Duodenal mucosa (tissue), 2 donors: ENCODE data around the gene IGSF21.
"Not testable (repeated sequence)": the region's sequence is repeated elsewhere in the genome, so short reads cannot be mapped to it uniquely, and the experiment has no call there.

Experiments used
- H3K27ac ChIP-seq: one replicate; pipeline ENCODE4 v1.7.0; 2013; ENCODE audit warnings: low read depth, low read length
- H3K27me3 ChIP-seq, 2 donors: one replicate each; pipeline ENCODE4 v1.7.0; 2013; ENCODE audit warnings: low read length in 2 of 2, control low read depth in 1 of 2; ENCODE audit not compliant: insufficient read depth in 2 of 2, control insufficient read depth in 1 of 2
- H3K36me3 ChIP-seq, 2 donors: one replicate each; pipeline ENCODE4 v1.7.0; 2013; ENCODE audit warnings: low read length in 2 of 2, control low read depth in 1 of 2; ENCODE audit not compliant: insufficient read depth in 2 of 2, control insufficient read depth in 1 of 2
- H3K4me1 ChIP-seq, 2 donors: one replicate each; pipeline ENCODE4 v1.7.0; 2013; ENCODE audit warnings: low read length in 2 of 2, control low read depth in 1 of 2; ENCODE audit not compliant: insufficient read depth in 2 of 2, control insufficient read depth in 1 of 2
- H3K4me3 ChIP-seq, 2 donors: one replicate each; pipeline ENCODE4 v1.7.0; 2013; ENCODE audit warnings: low read length in 2 of 2, low read depth in 1 of 2
- H3K9ac ChIP-seq, 2 donors: one replicate each; pipeline ENCODE4 v1.7.0; 2013; ENCODE audit warnings: low read length in 2 of 2, low read depth in 1 of 2
- H3K9me3 ChIP-seq, 2 donors: one replicate each; pipeline ENCODE4 v1.7.0; 2013; ENCODE audit warnings: low read length in 2 of 2, control low read depth in 1 of 2; ENCODE audit not compliant: control insufficient read depth in 1 of 2

The IGSF21 gene

DNA sequence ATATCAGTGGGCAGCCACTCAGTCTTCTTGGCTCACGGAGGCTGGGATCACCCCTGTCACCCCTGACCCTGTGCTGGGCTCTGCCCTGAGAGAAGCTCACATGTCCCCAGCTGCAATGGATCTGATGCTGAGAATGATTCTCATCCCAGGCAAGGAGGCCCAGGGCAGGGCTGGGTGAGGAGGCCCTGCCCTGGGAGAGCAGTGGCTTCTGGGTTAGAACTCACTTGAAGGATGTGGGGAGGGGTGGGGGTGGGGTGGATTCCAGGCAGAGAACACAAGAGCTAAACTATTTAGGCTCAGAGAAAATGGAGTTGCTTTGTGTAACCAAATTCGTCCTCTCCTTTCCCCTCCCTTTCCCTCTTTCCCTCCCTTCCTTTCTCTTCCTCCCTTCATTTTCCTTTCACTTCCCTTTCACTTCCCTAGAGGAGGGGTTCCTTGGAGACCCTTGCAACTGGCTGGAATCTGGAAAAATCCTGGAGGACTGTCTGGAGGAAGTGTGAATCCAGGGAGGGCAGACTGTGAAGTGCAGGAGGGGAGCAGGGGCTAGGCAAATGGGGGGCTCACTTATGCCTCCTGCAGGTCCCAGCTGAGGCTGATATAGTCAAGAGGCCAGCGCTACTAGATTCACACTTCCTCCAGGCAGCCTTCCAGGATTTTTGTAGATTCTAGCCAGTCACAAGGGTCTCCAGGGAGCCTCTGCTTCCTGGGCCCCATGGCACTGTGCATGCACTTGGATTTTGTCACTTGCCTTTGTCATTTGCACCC, 47.0 kb downstream of the IGSF21 start:
- H3K9ac ChIP-seq = no peak overlapping the region
- no peaks in the 10 kb centered on the region for H3K36me3 ChIP-seq
- no peak overlapping the region for H3K4me3 ChIP-seq
- H3K27ac ChIP-seq = no peak overlapping the region
- peaks cover 3 to 6% of the 10 kb centered on the region in 2 donors for H3K27me3 ChIP-seq
- no peaks in the 10 kb centered on the region for H3K4me1 ChIP-seq
- no peaks in the 10 kb centered on the region for H3K9me3 ChIP-seq

DNA sequence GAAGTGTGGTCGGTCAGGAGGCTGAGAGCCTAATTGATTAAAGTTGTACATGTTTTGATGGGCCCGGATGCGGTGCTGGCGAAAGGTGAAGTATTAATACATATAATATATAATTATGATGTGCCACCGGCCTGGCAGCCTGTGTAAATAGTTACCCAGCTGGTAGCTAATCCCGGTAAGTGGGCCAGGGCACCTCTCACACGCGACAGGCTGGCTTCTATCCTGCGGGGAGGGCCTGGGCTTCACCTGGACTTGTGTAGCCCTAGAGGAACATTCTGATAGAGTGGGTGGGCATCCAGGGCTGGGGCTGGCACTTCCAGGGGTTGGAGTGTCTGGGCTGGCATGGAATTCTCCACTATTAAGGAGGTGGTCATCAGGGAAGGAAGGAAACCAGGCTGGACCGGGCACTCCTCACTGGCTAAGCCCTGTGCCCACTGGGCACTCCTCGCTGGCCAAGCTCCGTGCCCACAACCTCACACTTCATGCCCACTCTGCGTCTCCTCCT, 48.3 kb downstream of the IGSF21 start:
- Histone ChIP-seq H3K27me3 (peaks cover 3 to 6% of the 10 kb centered on the region in 2 donors), H3K9me3 (no peaks in the 10 kb centered on the region), H3K27ac (no peak overlapping the region), H3K36me3 (no peaks in the 10 kb centered on the region), H3K4me1 (no peaks in the 10 kb centered on the region), H3K9ac (no peak overlapping the region), H3K4me3 (no peak overlapping the region)

DNA sequence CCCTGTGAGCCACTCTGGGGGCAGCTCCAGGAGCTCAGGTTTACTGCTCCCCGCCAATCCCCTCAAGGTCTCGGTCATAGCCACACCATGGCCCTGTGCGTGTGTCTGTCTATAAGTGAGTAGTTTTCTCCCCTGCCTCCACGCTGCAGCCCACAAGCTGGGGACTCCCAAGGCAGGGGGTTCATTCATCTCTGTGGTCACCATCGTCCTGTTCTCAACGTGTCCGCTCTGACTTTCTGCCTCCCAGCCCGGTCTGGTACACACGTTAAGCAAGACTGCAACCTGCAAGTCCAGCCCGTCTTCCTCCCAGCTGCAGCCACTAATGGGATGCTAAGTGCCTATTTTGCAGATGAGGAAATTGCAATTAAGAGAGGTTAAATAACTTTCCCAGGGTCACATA, 49.8 kb downstream of the IGSF21 start:
- H3K4me3 ChIP-seq = no peak overlapping the region

DNA sequence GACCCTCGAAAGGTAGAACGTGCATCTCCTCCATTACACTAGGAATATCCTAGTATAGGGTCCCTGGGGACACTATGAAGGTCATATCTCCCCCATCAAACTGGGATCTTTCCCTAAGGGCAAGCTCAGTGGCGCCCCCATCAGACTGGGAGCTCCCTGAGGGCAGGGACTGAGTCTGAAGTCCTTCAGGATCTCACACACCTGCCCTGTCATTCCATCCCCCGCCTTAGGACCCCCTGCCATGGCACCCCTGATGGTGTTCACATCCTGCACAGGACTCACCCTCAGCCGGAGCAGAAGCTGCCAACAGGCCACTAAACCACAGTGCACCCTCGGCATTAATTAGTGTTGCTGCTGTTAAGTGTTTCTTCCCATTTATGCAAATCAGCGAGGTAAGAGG, 50.4 kb downstream of the IGSF21 start:
- H3K9ac ChIP-seq = no peak overlapping the region
- H3K4me1 ChIP-seq = no peaks in the 10 kb centered on the region
- peaks cover 3% of the 10 kb centered on the region in 2 donors for H3K27me3 ChIP-seq

More for the DNA sequence above, 49.8 kb downstream of the IGSF21 start:
- no peak overlapping the region for H3K9ac ChIP-seq
- H3K4me1 ChIP-seq = no peaks in the 10 kb centered on the region
- no peak overlapping the region for H3K27ac ChIP-seq
- H3K36me3 ChIP-seq = no peaks in the 10 kb centered on the region
- peaks cover 3% of the 10 kb centered on the region in 2 donors for H3K27me3 ChIP-seq
- no peaks in the 10 kb centered on the region for H3K9me3 ChIP-seq

DNA sequence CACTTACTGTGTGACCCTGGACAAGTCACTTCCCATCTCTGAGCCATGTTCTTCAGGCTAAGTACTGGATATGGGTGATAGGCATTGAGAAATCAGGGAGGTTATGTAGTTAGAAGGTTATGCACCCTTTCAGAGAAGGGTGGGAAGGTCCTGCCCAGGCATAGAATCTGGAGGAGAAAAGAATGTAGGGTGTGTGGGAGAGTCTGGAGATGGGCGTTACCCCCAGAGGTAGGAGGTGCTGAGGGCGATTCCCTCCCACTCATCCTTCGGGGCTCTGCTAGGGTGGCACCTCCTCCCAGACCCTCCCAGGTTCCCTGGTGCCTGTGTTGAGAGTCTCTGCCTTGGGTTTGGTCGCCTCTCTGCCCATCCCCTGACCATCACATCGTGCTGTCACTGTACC, 51.1 kb downstream of the IGSF21 start:
- Histone ChIP-seq H3K36me3 (no peaks in the 10 kb centered on the region), H3K9ac (no peak overlapping the region), H3K27me3 (peaks cover 3% of the 10 kb centered on the region in 2 donors), H3K9me3 (no peaks in the 10 kb centered on the region), H3K27ac (no peak overlapping the region), H3K4me1 (no peaks in the 10 kb centered on the region), H3K4me3 (no peak overlapping the region)

More for the DNA sequence above, 50.4 kb downstream of the IGSF21 start:
- H3K4me3 ChIP-seq = no peak overlapping the region
- no peaks in the 10 kb centered on the region for H3K36me3 ChIP-seq
- no peaks in the 10 kb centered on the region for H3K9me3 ChIP-seq
- H3K27ac ChIP-seq = no peak overlapping the region

DNA sequence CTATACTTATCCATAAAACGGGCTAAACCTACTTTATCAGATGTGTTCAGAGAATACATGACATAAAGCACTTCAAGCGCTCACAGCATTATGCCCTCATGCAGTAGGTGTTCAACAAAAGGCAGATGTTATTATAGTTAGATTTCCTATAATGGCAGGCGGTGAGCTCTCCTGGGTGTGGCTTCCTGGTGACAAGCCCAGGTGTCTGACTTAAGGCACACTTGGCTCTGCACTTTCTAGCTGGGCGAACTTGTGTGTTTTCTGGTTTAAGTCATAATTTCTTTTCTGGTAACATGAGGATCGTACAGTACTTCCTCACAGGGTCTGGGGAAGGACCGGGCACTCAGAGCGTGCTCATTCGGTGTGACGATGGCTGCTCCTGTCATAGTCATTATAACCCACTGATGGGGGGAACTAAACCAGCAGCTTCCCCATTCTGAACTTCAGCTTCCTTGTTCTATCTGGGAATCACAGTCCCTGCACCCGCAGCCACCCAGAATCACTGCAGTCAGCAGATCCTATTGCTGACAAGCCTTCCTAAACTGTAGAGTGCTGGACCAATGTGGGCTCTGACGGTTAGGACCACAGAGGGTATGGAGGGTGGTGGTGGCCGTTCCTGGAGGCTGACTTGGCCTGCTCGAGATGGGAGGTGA, 52.8 kb downstream of the IGSF21 start:
- no peak overlapping the region for H3K4me3 ChIP-seq
- peak overlapping the region; percentile 1 for H3K27ac ChIP-seq
- no peaks in the 10 kb centered on the region for H3K4me1 ChIP-seq
- no peaks in the 10 kb centered on the region for H3K9me3 ChIP-seq
- H3K27me3 ChIP-seq = peaks cover 3% of the 10 kb centered on the region in 2 donors
- no peaks in the 10 kb centered on the region for H3K36me3 ChIP-seq
- H3K9ac ChIP-seq = no peak overlapping the region

DNA sequence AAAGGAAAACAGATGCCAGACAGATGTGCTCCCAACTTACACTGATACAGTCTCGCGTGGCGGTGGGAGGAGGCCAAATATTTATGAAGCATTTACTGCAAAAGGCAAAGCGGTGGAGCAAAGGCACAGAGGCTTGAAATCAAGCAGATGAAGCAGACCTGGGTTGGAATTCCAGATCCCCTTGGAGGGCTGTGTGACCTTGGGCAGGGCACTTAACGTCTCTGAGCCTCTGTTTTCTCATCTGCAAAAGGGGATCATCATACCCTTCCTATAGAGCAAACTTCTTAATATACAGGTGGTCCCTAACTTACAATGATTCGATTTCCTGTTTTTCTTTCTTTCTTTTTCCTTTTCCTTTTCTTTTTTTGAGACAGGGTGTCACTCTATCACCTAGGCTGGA, 54.1 kb downstream of the IGSF21 start:
- no peaks in the 10 kb centered on the region for H3K36me3 ChIP-seq
- H3K27ac ChIP-seq = no peak overlapping the region
- no peaks in the 10 kb centered on the region for H3K4me1 ChIP-seq
- H3K4me3 ChIP-seq = no peak overlapping the region
- no peak overlapping the region for H3K9ac ChIP-seq
- H3K9me3 ChIP-seq = no peaks in the 10 kb centered on the region
- peaks cover 3% of the 10 kb centered on the region in 2 donors for H3K27me3 ChIP-seq

DNA sequence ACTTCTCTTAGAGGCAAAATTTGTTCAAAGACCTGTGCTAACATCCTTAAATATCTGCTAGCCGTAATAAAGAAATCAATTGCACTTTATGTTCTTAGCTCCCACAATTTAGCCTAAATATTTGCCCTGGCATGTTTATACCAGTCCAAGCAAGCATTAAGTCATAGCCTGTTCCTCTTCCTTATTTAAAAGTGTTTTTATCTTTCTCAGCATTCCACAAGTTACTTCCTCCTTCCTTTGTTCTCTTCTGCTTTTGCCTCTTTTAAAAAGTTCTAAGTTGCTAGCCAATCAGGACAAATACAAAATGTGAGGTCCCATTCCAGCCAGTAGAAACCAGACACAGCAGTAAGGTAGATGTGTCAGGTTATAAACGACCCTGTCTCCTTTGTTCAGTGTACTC, 58.0 kb downstream of the IGSF21 start:
- not testable (repeated sequence) for H3K4me1 ChIP-seq, H3K9me3 ChIP-seq, H3K27me3 ChIP-seq, H3K36me3 ChIP-seq, H3K27ac ChIP-seq, H3K4me3 ChIP-seq, H3K9ac ChIP-seq

DNA sequence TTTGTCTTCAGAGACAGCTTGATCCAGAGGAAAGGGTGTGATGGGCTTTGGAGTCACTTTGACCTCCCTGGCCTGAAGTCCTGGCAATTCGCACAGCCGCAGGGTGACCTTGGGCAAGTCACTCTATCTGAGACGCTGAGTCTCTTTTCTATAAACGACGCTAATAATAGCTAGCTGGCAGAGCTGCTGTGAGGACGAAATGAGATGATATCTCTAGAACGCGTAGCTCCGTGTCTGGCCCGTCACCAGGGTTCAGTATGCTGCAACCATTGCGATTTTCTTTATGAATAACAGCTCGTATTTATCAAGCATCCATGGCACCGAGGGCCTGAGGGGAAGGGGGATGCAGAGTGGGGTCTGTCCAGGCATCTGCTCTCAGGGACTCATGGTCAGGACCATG, 58.7 kb downstream of the IGSF21 start:
- Histone ChIP-seq H3K27ac (no peak overlapping the region), H3K9ac (no peak overlapping the region), H3K9me3 (no peaks in the 10 kb centered on the region), H3K4me1 (no peaks in the 10 kb centered on the region), H3K4me3 (no peak overlapping the region), H3K27me3 (peaks cover 0 to 6% of the 10 kb centered on the region in 2 donors), H3K36me3 (no peaks in the 10 kb centered on the region)

DNA sequence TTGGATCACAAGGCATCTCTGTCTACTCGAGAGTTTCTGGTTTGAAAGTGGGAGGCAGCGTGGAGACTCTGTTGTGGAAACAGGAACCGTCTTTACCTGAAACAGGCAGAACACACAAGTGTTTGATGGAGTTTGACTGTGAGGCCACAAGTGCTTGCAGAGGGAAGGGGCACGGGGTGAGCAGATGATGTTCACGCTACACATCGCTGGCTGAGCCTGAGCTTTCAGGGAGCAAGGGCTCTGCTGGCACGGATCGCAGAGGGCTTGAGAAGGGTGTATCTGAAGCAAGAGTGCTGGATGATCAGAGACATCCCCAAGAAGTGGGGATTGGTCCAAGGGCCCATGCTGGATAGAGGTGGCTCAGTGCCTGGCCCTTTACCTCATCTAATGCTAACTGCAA, 59.3 kb downstream of the IGSF21 start:
- Histone ChIP-seq H3K4me3 (no peak overlapping the region), H3K9ac (no peak overlapping the region), H3K9me3 (no peaks in the 10 kb centered on the region), H3K27me3 (peaks cover 0 to 6% of the 10 kb centered on the region in 2 donors), H3K4me1 (no peaks in the 10 kb centered on the region), H3K27ac (no peak overlapping the region), H3K36me3 (no peaks in the 10 kb centered on the region)
